A549 treated with dexamethasone at 1 μM for 4 hours (cell line): ENCODE measurements around the gene LHFPL6. TPM values are rescaled to one million over a fixed set of nuclear protein-coding genes. Genes with fewer than 3 reads are reported as not detected.

Source experiments
- total RNA-seq: library from RNA; stranded (reverse); fragments of 200-300 nt; extraction: Qiagen RNA extraction; gene quantifications from 5 replicates; pipeline ENCODE4 v1.2.3, GENCODE V29; 2022

The LHFPL6 gene
- 7.1 to 8.7 TPM (median 7.8 TPM) in 5 replicates for total RNA-seq

GRCh38 chr13:39602614-39603366 lies at the start of gene LHFPL6:
Gene LHFPL6 (minus strand): TSS chr13:39603193.

Other genes with a start within 250 kb of the LHFPL6 start
- gene COG6, start 52.5 kb upstream of the LHFPL6 start, total RNA-seq: 4.4 to 8.7 TPM (median 5.0 TPM) in 5 replicates